ENCODE results near the gene A3GALT2.

A3GALT2 gene

GRCh38 chr1:33300673-33301072, 20.2 kb downstream of the A3GALT2 start (continued):
- TF ChIP-seq ZNF76 (tag by site-specific recombination; IDR thresholded peaks at IDR 0.05; ENCODE audit: borderline replicate concordance, low read depth) (no peak), ZFP37 (tag by site-specific recombination; IDR thresholded peaks at IDR 0.05) (no peak), ZNF416 (tag by site-specific recombination; IDR thresholded peaks at IDR 0.05) (no peak), ZIC2 (tag by site-specific recombination; IDR thresholded peaks at IDR 0.05) (peak; percentile 10; the same call in 1 of the 2 replicates), WT1 (tag by site-specific recombination; IDR thresholded peaks at IDR 0.05) (no peak), GFI1B (tag by site-specific recombination; IDR thresholded peaks at IDR 0.05) (no peak), ZNF626 (tag by site-specific recombination; IDR thresholded peaks at IDR 0.05) (no peak), MYNN (tag by site-specific recombination; IDR thresholded peaks at IDR 0.05; ENCODE audit: borderline replicate concordance) (no peak)

- Histone ChIP-seq H3K4me3 (ENCODE audit: low read depth, low read length) (no peak overlapping the region), H3K4me1 (ENCODE audit: control insufficient read depth, insufficient read depth, low read length) (no peaks in the 10 kb centered on the region), H3K9me3 (ENCODE audit: control insufficient read depth, insufficient read depth, low read depth, low read length) (no peaks in the 10 kb centered on the region), H3K36me3 (ENCODE audit: control insufficient read depth in 2 of 2, insufficient read depth in 1 of 2, low read length in 2 of 2) (peaks cover 0 to 42% of the 10 kb centered on the region in 2 experiments; a peak in 2 of 3 replicates), H3K27ac (ENCODE audit: extremely low read depth, low read depth, low read length) (no peak overlapping the region)
- no peak for TF ChIP-seq ZNF776 (tag by site-specific recombination; IDR thresholded peaks at IDR 0.05; ENCODE audit: borderline replicate concordance)
- no peak for TF ChIP-seq ZBTB7A (tag by site-specific recombination; IDR thresholded peaks at IDR 0.05; ENCODE audit: low read depth)
- peak; percentile 23; the same call in 1 of the 2 replicates for TF ChIP-seq ZIC2 (tag by site-specific recombination; IDR thresholded peaks at IDR 0.05)
- CTCF ChIA-PET = interaction anchor here (0.7 to 7.0 kb wide), 4 partner anchors 14 to 689 kb away, joined by 3 to 114 read pairs (median 4); partner anchors contain the start of gene ZSCAN20
- POLR2A ChIA-PET = no interaction called here
These were observed 21.3 kb downstream of the A3GALT2 start for GRCh38 chr1:33299461-33300155.

GRCh38 chr1:33298623-33299277, 22.1 kb downstream of the A3GALT2 start:
- POLR2A ChIA-PET = no interaction called here
- Histone ChIP-seq H3K4me1 (ENCODE audit: control insufficient read depth, insufficient read depth, low read length) (no peaks in the 10 kb centered on the region), H3K4me3 (ENCODE audit: low read depth, low read length) (no peak overlapping the region), H3K36me3 (ENCODE audit: control insufficient read depth in 2 of 2, insufficient read depth in 1 of 2, low read length in 2 of 2) (peaks cover 0 to 51% of the 10 kb centered on the region in 2 experiments; a peak in 2 of 3 replicates), H3K27ac (ENCODE audit: extremely low read depth, low read depth, low read length) (no peak overlapping the region), H3K9me3 (ENCODE audit: control insufficient read depth, insufficient read depth, low read depth, low read length) (no peaks in the 10 kb centered on the region)
- CTCF ChIA-PET = interaction anchor here (0.6 to 7.0 kb wide), 16 partner anchors 10 to 312 kb away, joined by 3 to 135 read pairs (median 3); partner anchors contain the start of gene ZSCAN20
- TF ChIP-seq ZNF654 (tag by site-specific recombination; IDR thresholded peaks at IDR 0.05; ENCODE audit: low read depth) = peak; percentile 40
- peak; percentile 14; the same call in 1 of the 2 replicates for TF ChIP-seq TRIM28 (IDR thresholded peaks at IDR 0.05; ENCODE audit: borderline replicate concordance, low read length)
- 0 out of 2 replicates have a peak, but pooled peaks have one; percentile 18 for TF ChIP-seq ZSCAN30 (tag by site-specific recombination; IDR thresholded peaks at IDR 0.05)
- 0 out of 2 replicates have a peak, but pooled peaks have one; percentile 37 for TF ChIP-seq KLF17 (tag by site-specific recombination; IDR thresholded peaks at IDR 0.05)
- peak; percentile 83 for TF ChIP-seq SCRT2 (tag by site-specific recombination; IDR thresholded peaks at IDR 0.05)
- TF ChIP-seq KLF7 (tag by site-specific recombination; IDR thresholded peaks at IDR 0.05; ENCODE audit: borderline replicate concordance) = peak; percentile 56; the same call in 1 of the 2 replicates
- TF ChIP-seq ZNF24 (tag by site-specific recombination; IDR thresholded peaks at IDR 0.05) = no peak
- TF ChIP-seq KLF1 (tag by site-specific recombination; IDR thresholded peaks at IDR 0.05) = no peak; the same call in 1 of the 2 replicates
- 0 out of 2 replicates have a peak, but pooled peaks have one; percentile 10 for TF ChIP-seq EGR2 (tag by site-specific recombination; IDR thresholded peaks at IDR 0.05; ENCODE audit: low read depth)
- peak; percentile 23; the same call in 1 of the 2 replicates for TF ChIP-seq GLIS2 (tag by site-specific recombination; IDR thresholded peaks at IDR 0.05)
- TF ChIP-seq CTCF (tag by site-specific recombination; IDR thresholded peaks at IDR 0.05) = peak; percentile 76
- TF ChIP-seq ZNF2 (tag by site-specific recombination; IDR thresholded peaks at IDR 0.05) = peak; percentile 99
- TF ChIP-seq ZNF548 (tag by site-specific recombination; IDR thresholded peaks at IDR 0.05) = peak; percentile 35; the same call in 1 of the 2 replicates
- TF ChIP-seq SCRT1 (tag by site-specific recombination; IDR thresholded peaks at IDR 0.05; ENCODE audit: borderline replicate concordance) = 0 out of 2 replicates have a peak, but pooled peaks have one; percentile 16
- TF ChIP-seq HOXD13 (CRISPR knock-in tag; IDR thresholded peaks at IDR 0.05; ENCODE audit: borderline replicate concordance) = no peak
